GM10248 (cell line): ENCODE results near the gene GRIK2.

Source experiments
- CTCF ChIA-PET: fragments of 300-600 bp; sonication (Branson Sonifier 250); formaldehyde crosslinking; extraction: SDS; loops from one replicate; lab custom pipeline; 2021; ENCODE audit warnings: antibody characterized with exemption; lab: Yijun Ruan, JAX
- POLR2A ChIA-PET: fragments of 350-650 bp; sonication (Branson Sonifier 250); formaldehyde crosslinking; extraction: SDS; loops from one replicate; lab custom pipeline; 2020; ENCODE audit warnings: antibody characterized with exemption; lab: Yijun Ruan, JAX
- DNase-seq: peaks from one replicate; pipeline ENCODE4 v3.0.0; 2012; ENCODE audit errors: extremely low spot score
- CTCF ChIP-seq: IDR thresholded peaks from 2 replicates; pipeline ENCODE4 v1.5.1; 2012; ENCODE audit warnings: mild to moderate bottlenecking, low read depth; ENCODE audit errors: extremely low read depth, missing control alignments, control extremely low read depth

Gene GRIK2

GRCh38 chr6:101607111-101607690 lies 213.7 kb downstream of the GRIK2 start:
- POLR2A ChIA-PET, result no interaction called here
- no peak for TF ChIP-seq CTCF
- DNase-seq, result no peak
- CTCF ChIA-PET, result interaction anchor here (1.1 kb wide), 1 partner anchor 9 kb away, joined by 6 read pairs; no protein-coding TSS in a partner anchor

GRCh38 chr6:101608703-101609102 lies 215.2 kb downstream of the GRIK2 start:
- ChIA-PET POLR2A (no interaction called here), CTCF (no interaction called here)
- DNase-seq, result no peak
- TF ChIP-seq CTCF, result no peak

- DNase-seq, result no peak
- no peak for TF ChIP-seq CTCF
Observed at GRCh38 chr6:101613556-101613955, 220.0 kb downstream of the GRIK2 start.

GRCh38 chr6:101614774-101615173 lies 221.3 kb downstream of the GRIK2 start:
- TF ChIP-seq CTCF, result no peak
- DNase-seq, result no peak
- CTCF ChIA-PET, result no interaction called here
- POLR2A ChIA-PET, result no interaction called here

More at GRCh38 chr6:101613556-101613955, 220.0 kb downstream of the GRIK2 start:
- ChIA-PET CTCF (interaction anchor here (1.1 to 1.3 kb wide), 2 partner anchors 51 to 106 kb away, joined by 3 read pairs; no protein-coding TSS in a partner anchor), POLR2A (no interaction called here)

- no peak for TF ChIP-seq CTCF
- ChIA-PET CTCF (no interaction called here), POLR2A (no interaction called here)
- DNase-seq, result no peak
Observed at GRCh38 chr6:101626269-101626668, 232.8 kb downstream of the GRIK2 start.

GRCh38 chr6:101630941-101631340 lies 237.4 kb downstream of the GRIK2 start:
- CTCF ChIA-PET, result no interaction called here
- TF ChIP-seq CTCF, result no peak
- no peak for DNase-seq
- POLR2A ChIA-PET, result no interaction called here
